Measurements from ENCODE around the gene LFNG.
"Not testable (repeated sequence)": the region's sequence is repeated elsewhere in the genome, so short reads cannot be mapped to it uniquely, and the experiment has no call there.

The LFNG gene

DNA sequence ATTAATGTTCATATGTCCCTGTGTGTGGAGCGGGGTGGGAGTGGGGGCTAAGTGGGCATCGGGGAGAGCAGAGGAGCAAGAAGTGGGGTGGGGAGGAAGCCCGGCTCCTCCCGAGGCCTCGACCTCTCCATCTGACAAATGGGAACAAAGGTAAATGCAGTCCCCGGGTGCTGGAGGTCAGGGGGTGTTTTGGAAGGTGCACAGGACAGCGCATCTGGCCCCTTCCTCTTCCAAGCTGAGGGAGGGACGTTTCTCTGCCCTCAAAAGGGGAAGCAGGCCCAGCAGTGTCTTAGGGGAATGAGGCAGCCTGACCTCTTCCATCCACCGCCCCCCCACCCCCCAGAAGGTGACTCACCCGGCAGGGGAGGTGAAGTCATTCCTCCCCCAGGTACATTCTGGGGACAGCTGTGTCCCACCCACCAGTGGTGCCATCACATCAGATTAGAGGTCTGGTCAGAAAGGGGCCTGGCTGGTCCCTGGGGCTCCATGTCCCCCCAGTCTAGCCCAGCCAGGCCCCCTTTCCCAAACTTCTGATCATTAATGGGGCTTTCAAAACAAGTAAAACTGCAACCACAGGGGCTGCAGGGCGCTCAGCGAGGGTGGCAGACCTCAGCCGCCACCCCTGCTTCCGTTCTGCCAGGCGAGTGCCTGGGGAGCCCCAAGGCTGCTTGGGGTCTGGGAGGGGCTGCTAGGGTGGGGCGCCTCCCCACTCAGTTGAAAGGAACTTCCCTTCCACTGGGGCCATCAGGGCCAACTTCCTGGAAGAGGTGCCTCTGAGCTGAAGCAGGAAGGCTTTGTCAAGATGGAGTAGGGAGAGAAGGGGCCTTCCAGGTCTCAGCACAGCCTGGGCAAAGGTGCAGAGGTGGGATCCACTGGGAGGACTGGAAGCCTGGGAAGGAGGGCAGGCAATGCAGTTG is 10.8 kb downstream of the LFNG start:
- no peak for DNase-seq

GRCh38 chr7:2530994-2531795 is 11.6 kb downstream of the LFNG start:
- not testable (repeated sequence) for DNase-seq

- DNase-seq: not testable (repeated sequence)
These were observed 12.2 kb downstream of the LFNG start for GRCh38 chr7:2531796-2532110.

- DNase-seq: not testable (repeated sequence)
These were observed 12.7 kb downstream of the LFNG start for GRCh38 chr7:2532199-2532772.

DNA sequence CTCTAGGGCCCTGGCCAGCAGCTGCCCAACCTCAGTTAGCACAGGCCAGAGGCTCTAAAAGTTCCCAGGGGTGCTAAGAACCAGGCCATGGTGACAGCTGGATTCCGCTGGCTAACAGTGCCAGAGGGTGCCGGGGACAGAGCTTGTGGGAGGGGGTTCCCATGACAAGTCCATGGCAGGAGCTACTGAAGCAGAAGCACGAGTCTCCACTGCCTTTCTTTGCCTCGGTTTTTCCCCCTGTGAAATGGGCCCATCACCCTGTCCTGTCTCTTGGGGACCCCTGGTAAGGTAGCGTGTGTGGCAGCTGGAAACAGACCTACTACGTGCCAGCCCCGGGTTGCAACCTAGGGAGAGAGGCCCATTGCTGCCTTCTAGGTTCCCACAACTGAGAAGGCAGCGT is 13.2 kb downstream of the LFNG start:
- not testable (repeated sequence) for DNase-seq

DNA sequence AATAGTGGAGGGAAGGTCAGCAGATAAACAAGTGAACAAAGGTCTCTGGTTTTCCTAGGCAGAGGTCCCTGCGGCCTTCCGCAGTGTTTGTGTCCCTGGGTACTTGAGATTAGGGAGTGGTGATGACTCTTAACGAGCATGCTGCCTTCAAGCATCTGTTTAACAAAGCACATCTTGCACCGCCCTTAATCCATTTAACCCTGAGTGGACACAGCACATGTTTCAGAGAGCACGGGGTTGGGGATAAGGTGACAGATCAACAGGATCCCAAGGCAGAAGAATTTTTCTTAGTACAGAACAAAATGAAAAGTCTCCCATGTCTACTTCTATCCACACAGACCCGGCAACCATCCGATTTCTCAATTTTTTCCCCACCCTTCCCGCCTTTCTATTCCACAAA is 14.0 kb downstream of the LFNG start:
- DNase-seq: not testable (repeated sequence)

GRCh38 chr7:2534214-2534613 is 14.6 kb downstream of the LFNG start:
- DNase-seq: not testable (repeated sequence)

DNA sequence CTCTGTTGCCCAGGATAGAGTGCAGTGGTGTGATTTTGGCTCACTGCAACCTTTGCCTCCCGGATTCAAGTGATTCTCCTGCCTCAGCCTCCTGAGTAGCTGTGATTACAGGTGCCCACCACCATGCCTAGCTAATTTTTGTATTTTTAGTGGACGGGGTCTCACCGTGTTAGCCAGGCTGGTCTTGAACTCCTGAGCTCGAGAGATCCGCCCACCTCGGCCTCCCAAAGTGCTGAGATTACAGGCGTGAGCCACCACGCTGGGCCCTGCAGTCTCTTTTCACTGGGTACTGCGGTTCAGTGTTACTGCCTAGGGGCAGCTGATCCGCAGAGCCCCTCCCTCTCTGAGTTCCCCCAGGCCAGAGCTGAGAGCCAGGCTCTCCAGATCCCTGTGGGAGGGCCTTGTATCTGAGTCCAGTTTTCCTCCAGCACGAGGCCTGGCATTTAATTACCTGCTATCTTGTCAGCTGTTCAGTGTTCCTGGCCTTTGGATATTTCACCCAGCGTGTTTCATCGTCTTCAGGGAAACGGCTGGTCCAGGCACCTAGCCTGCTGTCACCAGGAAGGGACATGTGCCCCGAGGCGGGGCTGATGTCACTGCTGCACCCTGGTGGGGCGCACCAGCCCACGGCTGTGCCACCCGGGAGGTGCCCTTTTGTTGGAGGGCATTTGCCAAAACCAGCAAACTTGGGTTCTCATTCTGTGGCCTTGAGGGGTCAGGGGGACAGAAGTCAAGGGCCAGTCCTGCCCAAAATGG is 16.5 kb downstream of the LFNG start:
- not testable (repeated sequence) for DNase-seq

DNA sequence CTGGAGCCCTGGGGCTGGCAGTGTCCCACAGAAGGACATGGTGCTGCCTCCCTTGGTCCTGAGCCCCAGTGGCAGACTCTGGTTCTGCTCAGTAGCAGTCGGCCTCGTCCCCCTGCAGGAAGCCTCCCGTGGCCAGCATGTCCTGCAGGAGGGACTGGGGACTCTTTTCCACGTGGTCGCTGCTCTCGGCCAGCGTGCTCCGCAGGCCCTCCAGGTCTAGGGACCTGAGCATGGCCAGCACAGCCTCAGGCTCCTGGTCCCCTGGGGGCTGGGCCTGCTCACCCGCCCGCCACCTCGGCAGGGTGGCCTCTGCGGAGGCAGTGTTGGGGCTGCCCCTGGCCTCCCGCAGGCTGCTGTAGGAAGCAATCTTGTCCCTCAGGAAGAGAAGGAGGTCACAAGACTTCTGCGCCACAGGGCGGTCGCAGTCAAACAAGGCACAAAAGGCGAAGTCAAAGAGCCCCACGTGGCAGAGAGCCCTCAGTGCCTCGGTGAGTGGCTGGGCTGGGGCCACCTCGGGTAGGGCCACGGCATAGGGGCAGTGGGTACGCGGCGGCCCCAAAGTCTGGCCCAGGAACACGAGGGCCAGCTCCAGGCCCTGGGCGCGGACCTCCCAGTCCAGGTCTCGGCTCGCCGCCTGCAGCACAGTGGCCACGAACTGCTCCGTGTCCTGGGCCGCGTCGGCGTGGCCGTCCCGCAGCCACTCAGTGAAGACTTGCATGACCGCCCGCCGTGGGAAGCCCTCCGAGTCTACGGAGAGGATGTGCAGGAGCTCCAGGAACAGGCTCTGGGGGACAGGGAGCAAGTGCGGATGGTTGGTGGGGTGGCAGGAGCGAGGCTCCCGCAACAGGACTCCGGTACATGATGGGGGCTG is 18.6 kb downstream of the LFNG start:
- DNase-seq: no peak

DNA sequence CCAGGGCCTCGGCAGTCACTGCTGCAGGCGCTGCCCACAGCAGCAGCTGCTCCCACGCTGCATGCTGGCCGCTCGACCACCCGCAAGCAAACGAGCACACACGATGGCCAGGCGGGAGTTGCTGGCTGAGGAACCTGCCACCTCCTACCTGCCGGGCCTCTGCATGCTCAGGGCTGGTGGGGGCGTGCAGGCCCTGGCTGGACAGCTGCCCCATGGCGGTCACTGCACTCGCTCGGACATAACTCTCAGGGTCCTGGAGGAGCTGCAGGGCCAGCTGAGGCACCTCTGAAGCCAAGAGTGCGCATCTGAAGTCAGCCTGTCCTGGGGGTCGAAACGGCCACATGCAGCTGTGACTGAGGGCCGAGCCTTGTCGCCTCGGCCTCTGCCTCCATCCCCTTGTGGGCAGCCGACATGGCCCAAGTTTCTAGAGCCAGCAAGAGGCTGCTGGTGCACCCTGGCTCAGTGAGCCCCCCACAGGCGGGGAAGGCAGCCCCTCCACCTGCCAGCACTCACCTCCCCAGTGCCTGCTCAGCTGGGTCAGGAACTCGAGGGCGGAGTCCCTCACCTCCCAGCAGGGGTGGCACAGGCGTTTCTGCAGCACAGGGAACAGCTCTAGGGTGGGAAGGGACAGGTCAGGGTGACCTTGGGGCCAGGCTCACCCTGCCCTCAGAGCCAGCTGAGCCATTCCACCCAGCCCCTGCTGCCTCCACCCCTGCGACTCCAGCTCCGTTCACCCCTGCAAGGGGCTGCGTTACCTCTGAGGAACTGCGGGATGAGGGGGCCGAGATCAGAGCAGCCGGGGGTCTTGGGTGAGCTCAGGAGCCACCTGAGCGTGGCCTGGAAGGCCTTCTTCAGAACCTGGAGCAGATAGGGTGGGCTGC is 19.7 kb downstream of the LFNG start:
- no peak for DNase-seq

GRCh38 chr7:2540133-2540532 is 20.6 kb downstream of the LFNG start:
- no peak for DNase-seq

DNA sequence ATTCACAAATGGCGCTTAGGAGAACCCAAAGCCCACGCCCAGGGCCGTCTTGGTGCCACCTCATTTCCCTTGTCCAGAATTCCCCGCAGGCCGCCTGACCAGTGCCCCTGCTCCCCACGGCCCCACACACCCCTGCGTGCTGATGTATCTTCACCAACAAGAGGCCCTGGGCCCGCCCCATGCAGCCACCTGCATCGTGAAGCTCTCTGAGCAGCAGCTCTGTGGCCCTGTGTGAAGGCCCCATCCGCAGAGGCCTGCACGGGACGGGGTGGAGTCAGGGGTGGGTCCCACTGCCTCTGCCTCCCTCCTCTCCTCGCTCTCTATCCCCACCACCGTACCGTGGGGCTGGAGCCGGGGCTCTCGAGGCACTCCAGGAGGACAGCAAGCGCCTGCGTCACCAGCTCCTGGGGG is 21.1 kb downstream of the LFNG start:
- no peak for DNase-seq

- no peak for DNase-seq
These were observed 21.9 kb downstream of the LFNG start for GRCh38 chr7:2541291-2542010.

DNA sequence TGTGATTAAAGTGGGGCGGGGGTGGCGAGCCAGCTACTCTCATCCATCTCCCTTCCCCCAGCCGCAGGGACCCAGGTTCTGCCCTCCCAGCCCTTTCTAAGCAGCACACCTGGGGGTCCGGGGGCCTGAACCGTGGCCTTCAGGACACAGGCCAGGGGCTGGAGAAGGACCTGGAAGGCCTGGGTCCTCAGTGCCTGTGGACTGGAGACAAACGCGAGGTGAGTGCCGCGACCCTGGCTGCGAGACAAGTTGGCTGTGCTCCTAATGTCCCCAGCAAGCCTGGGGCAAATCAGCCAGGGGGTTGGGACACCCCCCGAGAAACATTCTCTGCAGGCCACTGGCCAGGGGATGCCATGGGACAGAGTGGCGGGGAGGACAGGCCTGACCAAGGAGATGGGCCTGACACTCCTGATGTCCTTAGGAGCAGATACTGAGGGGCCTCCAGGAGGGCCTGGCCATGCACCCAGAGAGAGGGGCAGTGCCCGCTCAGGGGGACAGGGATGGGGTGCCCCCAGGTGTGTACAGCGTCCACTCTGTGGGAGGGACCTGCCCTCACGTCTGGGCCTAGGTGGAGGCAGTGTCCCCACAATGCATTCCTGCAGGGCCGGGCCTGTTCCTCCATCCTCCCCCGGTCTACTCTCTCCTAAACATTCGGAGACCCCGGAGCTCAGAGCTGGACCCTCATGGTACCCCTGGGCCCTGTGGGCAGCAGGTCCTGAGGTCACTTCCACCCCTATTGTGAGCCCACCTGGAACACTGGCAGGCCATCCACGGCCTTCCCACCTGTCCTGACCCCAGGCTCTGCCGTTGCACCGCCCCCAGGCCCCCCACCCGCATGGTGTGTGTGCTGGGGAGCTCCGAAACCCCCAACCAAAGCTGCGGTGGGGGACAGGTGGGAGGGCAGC is 22.7 kb downstream of the LFNG start:
- DNase-seq: no peak

DNA sequence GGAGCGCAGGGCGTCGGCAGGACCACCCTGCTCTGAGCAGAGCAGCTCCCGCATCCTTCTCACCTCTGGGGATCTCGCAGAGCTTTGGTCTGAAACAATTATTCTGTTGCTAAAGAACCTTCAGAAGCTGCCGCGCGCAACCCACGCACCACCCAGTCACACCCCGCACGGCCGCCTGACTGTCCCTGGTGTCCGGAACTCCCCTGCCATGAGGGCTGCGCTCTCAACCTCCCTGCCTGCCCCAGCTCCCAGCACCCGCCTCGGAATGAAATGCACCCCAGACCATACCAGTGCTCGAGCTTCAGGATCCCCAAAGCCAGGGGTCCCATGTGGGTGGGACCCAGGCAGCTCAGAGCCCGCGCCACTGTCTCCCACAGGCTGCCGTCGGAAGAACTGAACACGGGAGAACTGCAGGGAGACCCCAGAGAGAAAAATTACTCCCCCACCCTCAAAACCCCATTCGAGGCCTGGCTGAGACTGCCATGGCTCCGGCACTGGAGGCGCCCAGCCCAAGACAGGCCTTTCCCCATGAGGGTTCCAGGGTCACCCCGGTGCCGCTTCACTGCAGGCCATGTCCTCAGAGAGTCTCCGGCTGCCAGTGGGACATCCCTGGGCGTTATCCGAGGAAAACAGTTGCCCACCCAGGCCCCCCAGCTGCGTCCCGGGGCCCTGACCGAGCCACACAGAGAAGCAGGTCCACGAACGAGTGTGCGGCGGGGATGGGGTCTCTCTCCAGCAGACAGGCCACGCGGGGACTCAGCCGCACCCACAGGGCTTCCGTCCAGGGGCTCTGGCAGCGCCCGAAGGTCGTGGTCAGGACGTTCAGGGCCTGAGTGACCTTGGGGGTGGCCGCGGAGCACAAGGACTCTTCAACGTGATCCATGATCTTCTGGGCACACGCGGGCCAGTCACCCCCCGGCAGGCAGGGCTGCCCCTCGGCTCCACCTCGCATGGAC is 23.6 kb downstream of the LFNG start:
- no peak for DNase-seq

DNA sequence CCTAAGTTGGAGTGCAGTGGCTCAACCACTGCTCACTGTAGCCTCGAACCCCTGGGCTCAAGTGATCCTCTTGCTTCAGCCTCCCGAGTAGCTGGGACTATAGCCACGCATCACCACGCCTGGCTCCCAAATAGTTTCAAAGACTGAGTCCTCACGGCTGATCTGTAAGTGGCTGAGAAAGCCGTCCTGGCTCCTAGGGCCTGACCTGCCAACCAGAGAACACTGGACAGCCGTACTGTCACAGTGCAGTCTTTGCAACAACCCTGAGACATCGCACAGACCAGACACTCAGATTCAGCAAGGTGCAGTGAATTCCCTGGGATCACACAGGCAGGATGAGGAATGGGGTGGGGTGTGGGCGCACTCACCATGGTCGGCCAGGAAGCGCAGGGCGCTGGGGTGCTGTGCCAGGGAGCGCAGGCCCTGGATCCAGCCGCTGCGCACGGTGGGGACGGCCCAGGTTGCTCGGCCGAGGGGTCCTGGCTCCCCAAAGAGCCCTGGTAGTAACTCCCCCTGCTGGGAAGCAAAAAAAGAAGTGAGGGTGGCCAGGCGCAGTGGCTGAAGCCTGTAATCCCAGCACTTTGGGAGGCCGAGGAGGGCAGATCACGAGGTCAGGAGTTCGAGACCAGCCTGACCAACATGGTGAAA is 25.1 kb downstream of the LFNG start:
- DNase-seq: no peak
